Activated T-helper 17 cell treated with anti-CD3 and anti-CD28 coated beads, Interleukin-2, amount 50 U/mL, for 72 hours (primary cell): ENCODE measurements around the gene IPO8. TPM values are rescaled to one million over a fixed set of nuclear protein-coding genes. Genes with fewer than 3 reads are reported as not detected.

Experiments used
- ATAC-seq: fragments of 150-1000 bp; cut with Tn5 transposase; replicated peaks from 2 replicates; pipeline ENCODE4 v1.10.0; 2021; ENCODE audit warnings: mild to moderate bottlenecking, moderate library complexity
- H3K27ac Mint-ChIP-seq: one replicate; pipeline ENCODE4 v1.8.0; 2022; ENCODE audit warnings: mixed read lengths
- H3K27me3 Mint-ChIP-seq: one replicate; pipeline ENCODE4 v1.8.0; 2022; ENCODE audit warnings: mixed read lengths
- H3K36me3 Mint-ChIP-seq: one replicate; pipeline ENCODE4 v1.8.0; 2022; ENCODE audit warnings: low read depth, mild to moderate bottlenecking, mixed read lengths
- H3K4me1 Mint-ChIP-seq: one replicate; pipeline ENCODE4 v1.8.0; 2022; ENCODE audit warnings: mixed read lengths
- H3K4me3 Mint-ChIP-seq: one replicate; pipeline ENCODE4 v1.8.0; 2022; ENCODE audit warnings: mild to moderate bottlenecking, mixed read lengths
- H3K9me3 Mint-ChIP-seq: one replicate; pipeline ENCODE4 v1.8.0; 2022; ENCODE audit warnings: mixed read lengths
- total RNA-seq, 2 donors: library from RNA; stranded (reverse); gene quantifications; one replicate each; pipeline ENCODE4 v1.2.3, GENCODE V29; 2022

Gene IPO8
- 10 to 100 TPM; 33.7 to 48.8 TPM for total RNA-seq

DNA sequence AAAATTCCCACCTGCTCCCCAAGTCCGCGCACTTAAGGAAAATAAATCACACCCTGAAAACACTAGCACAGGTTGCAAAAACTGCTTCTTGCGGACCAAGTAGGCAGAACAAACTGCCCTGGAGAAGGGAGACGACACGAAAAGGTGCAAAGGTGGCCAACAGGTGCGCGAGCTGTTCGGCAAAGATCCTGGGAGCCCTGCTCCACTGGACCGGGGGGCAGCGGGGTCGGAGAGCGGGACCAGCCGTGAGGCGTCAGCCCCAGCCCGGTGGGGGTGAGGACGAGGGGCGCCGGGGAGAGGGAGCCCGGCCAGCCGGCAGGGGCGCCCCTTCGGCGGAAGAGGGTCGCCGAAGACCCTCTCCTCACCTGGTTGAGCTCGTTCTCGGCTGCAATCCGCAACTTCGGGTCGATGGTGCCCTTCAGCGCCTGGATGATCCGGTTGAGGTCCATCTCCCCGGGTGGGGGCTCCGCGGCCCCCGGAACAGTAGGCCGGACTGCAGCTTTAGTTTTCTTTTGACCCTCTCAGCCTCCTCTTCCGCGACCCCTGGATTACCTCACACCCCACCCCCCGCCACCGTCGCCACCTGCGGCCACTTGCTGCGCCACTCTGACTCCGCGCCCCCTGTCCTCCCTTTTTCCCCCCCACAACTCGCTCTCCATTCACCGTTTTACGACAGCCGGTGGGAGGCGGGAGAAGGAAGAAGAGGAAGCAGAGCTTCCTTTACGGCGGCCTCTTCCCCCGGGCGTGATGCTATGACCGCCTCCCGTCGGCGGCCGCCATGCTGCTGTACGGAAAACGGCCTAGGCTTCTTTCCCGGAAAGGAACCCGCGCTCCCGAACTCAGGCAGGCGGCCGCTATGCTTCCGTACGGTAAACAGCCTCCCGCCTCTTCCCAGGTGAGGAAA is at the start of gene IPO8:
TSS of gene IPO8 (minus strand) at position 671 of the 904 bp plus-strand sequence. CDS start at position 449, 222 bp downstream.
- Mint-ChIP-seq H3K27me3 (no peaks in the 10 kb centered on the region), H3K4me1 (peaks cover 12% of the 10 kb centered on the region), H3K4me3 (peak within 1 kb of the TSS; percentile 92), H3K27ac (peak within 1 kb of the TSS; percentile 97), H3K9me3 (no peaks in the 10 kb centered on the region), H3K36me3 (peaks cover 2% of the 10 kb centered on the region)
- ATAC-seq: peak; percentile 86

DNA sequence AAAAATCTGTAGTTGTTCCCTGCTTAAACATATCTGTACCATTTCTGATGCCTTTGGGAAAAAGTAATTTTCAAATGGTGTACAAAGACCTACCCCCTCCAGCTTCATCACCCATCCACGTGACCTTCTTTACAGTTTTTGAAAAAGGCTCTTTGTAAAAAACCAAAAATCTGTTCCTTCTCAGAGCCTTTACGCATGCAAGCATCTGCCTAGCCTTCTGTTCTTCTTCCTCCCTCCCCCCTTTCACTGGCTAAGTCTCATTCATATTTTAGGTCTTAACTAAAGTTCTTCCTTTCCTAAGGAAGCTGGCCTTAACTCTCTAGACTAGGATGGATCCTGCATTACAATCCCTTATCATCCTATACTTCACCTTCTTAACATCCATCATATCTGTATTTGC is 48.7 kb upstream of the IPO8 start:
- no peak for ATAC-seq
- H3K4me3 Mint-ChIP-seq: no peak overlapping the region
- H3K27me3 Mint-ChIP-seq: no peaks in the 10 kb centered on the region
- peaks cover 29% of the 10 kb centered on the region for H3K36me3 Mint-ChIP-seq
- H3K4me1 Mint-ChIP-seq: no peaks in the 10 kb centered on the region
- no peak overlapping the region for H3K27ac Mint-ChIP-seq
- H3K9me3 Mint-ChIP-seq: no peaks in the 10 kb centered on the region

DNA sequence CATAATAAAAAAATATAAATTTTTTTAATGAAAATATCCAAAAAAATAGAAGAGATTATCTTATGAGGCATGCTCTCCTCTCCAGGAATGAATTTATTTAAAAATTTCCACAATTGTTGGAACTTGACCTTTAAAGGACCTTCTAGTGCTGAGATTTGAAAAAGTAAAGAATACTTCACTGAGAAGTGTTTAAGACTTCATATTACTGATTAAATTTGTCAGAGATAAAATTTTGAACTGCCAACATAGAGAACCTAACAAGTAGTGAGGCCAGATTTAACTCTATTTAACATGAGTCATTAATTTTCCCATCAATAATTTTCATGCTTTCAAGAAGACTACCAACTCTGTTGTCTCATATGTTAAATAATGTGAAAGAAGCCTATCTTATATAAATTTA is 44.6 kb upstream of the IPO8 start:
- Mint-ChIP-seq H3K27ac (no peak overlapping the region), H3K36me3 (peaks cover 51% of the 10 kb centered on the region), H3K4me3 (no peak overlapping the region), H3K27me3 (no peaks in the 10 kb centered on the region), H3K4me1 (no peaks in the 10 kb centered on the region), H3K9me3 (no peaks in the 10 kb centered on the region)
- ATAC-seq: no peak

- no peaks in the 10 kb centered on the region for H3K9me3 Mint-ChIP-seq
- no peaks in the 10 kb centered on the region for H3K27me3 Mint-ChIP-seq
Observed at GRCh38 chr12:30739020-30739419, 43.4 kb upstream of the IPO8 start.

DNA sequence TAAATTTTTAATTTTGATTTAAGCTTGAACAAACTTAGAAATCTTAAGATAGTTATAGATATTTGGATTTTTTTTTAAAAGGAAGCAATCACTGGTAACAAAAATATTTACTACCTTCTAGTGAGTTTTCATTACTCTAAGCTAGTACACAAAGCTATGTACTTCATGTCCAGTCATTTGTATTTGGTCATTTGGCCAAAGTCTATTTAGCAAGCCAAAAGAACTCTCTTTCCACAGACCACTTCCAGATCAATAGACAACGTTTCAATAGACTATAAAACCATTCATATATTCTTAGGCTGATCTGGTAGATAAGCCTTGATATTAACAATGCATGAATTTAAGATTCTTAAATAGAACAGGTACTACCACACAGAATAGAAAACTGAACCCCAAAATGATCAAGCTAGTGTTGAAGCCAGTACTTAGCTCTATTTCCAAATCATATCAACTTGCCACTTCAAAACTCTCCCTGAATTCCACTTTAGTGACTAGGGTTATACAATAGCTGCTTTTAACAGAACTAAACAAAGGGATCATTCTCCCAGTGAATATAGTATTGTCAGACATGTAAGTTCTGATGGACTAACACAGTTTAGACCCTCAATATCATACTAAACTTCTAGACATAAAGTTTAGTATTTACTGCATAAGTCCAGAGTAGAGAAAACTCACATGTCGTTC is 37.4 kb upstream of the IPO8 start:
- no peak for ATAC-seq

More at GRCh38 chr12:30739020-30739419, 43.4 kb upstream of the IPO8 start:
- H3K27ac Mint-ChIP-seq: no peak overlapping the region
- H3K36me3 Mint-ChIP-seq: peaks cover 64% of the 10 kb centered on the region
- H3K4me3 Mint-ChIP-seq: no peak overlapping the region
- ATAC-seq: no peak
- H3K4me1 Mint-ChIP-seq: no peaks in the 10 kb centered on the region

DNA sequence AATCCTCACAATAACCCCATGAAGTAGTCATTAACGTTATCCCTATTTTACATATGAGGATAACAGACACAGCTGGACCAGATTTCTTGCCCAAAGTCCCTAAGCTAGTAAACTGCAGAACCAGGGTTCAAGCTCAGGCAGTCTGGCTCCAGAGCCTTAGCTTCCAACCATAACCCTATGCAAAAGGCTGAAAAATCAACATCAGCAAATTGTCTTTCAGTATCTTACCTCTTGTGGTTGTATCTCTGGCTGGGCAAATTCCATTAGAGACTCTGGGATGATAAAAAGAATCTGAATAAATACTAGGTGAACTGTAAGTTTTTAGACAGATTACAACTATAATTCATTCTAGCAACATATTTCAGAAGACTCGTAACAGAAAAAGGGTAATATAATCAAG is 34.3 kb upstream of the IPO8 start:
- ATAC-seq: no peak
- Mint-ChIP-seq H3K4me1 (no peaks in the 10 kb centered on the region), H3K27ac (no peak overlapping the region), H3K9me3 (no peaks in the 10 kb centered on the region), H3K36me3 (peaks cover 77% of the 10 kb centered on the region), H3K27me3 (no peaks in the 10 kb centered on the region), H3K4me3 (no peak overlapping the region)

More for the DNA sequence above, 37.4 kb upstream of the IPO8 start:
- no peaks in the 10 kb centered on the region for H3K27me3 Mint-ChIP-seq
- H3K4me3 Mint-ChIP-seq: no peak overlapping the region
- no peaks in the 10 kb centered on the region for H3K9me3 Mint-ChIP-seq
- no peaks in the 10 kb centered on the region for H3K4me1 Mint-ChIP-seq
- peaks cover 81% of the 10 kb centered on the region for H3K36me3 Mint-ChIP-seq
- H3K27ac Mint-ChIP-seq: no peak overlapping the region

- Mint-ChIP-seq H3K27me3 (no peaks in the 10 kb centered on the region), H3K27ac (no peak overlapping the region), H3K9me3 (no peaks in the 10 kb centered on the region), H3K4me3 (no peak overlapping the region), H3K36me3 (peaks cover 76% of the 10 kb centered on the region), H3K4me1 (no peaks in the 10 kb centered on the region)
- no peak for ATAC-seq
Observed at GRCh38 chr12:30729547-30729946, 33.9 kb upstream of the IPO8 start.

GRCh38 chr12:30726647-30727046 is 31.0 kb upstream of the IPO8 start:
- Mint-ChIP-seq H3K4me1 (no peaks in the 10 kb centered on the region), H3K27ac (no peak overlapping the region), H3K27me3 (no peaks in the 10 kb centered on the region), H3K9me3 (no peaks in the 10 kb centered on the region), H3K4me3 (no peak overlapping the region), H3K36me3 (peaks cover 80% of the 10 kb centered on the region)
- no peak for ATAC-seq

- no peak overlapping the region for H3K27ac Mint-ChIP-seq
- no peak for ATAC-seq
- H3K36me3 Mint-ChIP-seq: peaks cover 82% of the 10 kb centered on the region
- no peaks in the 10 kb centered on the region for H3K4me1 Mint-ChIP-seq
- no peaks in the 10 kb centered on the region for H3K9me3 Mint-ChIP-seq
- no peak overlapping the region for H3K4me3 Mint-ChIP-seq
- no peaks in the 10 kb centered on the region for H3K27me3 Mint-ChIP-seq
Observed at GRCh38 chr12:30725739-30726138, 30.1 kb upstream of the IPO8 start.

DNA sequence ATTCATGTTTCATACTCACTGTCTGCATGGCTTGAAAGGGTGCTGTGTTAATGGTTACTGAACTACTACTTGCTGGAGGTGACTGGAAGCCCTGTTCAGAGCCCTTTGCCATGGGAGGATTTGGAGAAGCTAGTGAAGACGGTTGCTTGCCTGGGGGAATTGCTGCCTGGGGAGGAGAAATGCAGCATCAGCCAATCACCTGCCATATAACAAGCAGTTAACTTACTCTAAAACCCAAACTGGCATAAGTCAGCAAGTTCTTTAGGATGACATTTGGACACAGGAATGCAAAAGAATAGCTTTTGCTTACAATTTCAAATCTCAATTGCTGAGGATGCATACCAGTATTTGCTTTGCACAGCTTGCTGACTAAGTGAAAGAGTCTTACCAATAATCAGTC is 23.4 kb upstream of the IPO8 start:
- Mint-ChIP-seq H3K27ac (no peak overlapping the region), H3K4me1 (no peaks in the 10 kb centered on the region), H3K4me3 (no peak overlapping the region), H3K27me3 (no peaks in the 10 kb centered on the region), H3K9me3 (no peaks in the 10 kb centered on the region), H3K36me3 (peaks cover 73% of the 10 kb centered on the region)
- no peak for ATAC-seq

DNA sequence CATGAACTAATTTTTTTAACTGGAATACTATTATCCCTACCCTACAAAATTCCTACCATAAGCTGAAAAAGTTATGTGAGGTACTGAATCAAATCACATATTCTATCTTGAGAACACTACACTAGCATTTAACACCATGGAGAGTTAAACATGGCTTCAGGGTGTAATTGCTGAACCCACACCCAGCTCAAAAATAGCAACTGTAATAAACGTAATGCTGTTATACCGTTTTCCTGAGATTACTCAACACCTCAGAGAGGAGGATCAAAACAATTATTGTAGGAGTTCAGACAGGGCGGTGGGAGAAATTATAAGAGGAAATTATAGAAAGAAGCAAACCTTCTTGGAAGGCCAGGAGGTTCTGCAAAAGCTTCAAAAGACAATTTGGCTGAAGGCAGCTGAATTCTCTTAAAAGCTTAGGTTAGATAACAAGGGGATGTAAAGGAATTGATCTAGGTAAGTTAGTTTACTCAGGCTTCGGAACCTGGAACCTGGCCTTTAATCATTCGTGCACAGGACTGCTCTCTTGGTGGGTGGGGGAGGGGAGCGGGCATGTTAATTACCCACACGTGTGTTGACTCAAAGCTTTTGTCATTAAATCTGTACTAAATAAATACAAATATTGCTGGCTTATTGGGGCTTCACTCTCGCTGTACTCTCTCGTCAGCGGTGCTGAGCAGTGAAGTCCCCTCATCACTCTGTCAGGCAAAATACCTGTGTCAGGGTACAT is 12.1 kb upstream of the IPO8 start:
- Mint-ChIP-seq H3K36me3 (peaks cover 31% of the 10 kb centered on the region), H3K27ac (no peak overlapping the region), H3K9me3 (no peaks in the 10 kb centered on the region), H3K4me1 (no peaks in the 10 kb centered on the region), H3K27me3 (no peaks in the 10 kb centered on the region), H3K4me3 (no peak overlapping the region)
- ATAC-seq: no peak

GRCh38 chr12:30706476-30706875 is 10.8 kb upstream of the IPO8 start:
- H3K4me1 Mint-ChIP-seq: no peaks in the 10 kb centered on the region
- no peaks in the 10 kb centered on the region for H3K27me3 Mint-ChIP-seq
- peaks cover 21% of the 10 kb centered on the region for H3K36me3 Mint-ChIP-seq
- H3K4me3 Mint-ChIP-seq: no peak overlapping the region
- no peak overlapping the region for H3K27ac Mint-ChIP-seq
- ATAC-seq: no peak
- no peaks in the 10 kb centered on the region for H3K9me3 Mint-ChIP-seq

- Mint-ChIP-seq H3K4me1 (no peaks in the 10 kb centered on the region), H3K36me3 (no peaks in the 10 kb centered on the region), H3K27me3 (no peaks in the 10 kb centered on the region), H3K9me3 (no peaks in the 10 kb centered on the region), H3K27ac (no peak overlapping the region), H3K4me3 (no peak overlapping the region)
- no peak for ATAC-seq
Observed at GRCh38 chr12:30701056-30701455, 5.4 kb upstream of the IPO8 start.

DNA sequence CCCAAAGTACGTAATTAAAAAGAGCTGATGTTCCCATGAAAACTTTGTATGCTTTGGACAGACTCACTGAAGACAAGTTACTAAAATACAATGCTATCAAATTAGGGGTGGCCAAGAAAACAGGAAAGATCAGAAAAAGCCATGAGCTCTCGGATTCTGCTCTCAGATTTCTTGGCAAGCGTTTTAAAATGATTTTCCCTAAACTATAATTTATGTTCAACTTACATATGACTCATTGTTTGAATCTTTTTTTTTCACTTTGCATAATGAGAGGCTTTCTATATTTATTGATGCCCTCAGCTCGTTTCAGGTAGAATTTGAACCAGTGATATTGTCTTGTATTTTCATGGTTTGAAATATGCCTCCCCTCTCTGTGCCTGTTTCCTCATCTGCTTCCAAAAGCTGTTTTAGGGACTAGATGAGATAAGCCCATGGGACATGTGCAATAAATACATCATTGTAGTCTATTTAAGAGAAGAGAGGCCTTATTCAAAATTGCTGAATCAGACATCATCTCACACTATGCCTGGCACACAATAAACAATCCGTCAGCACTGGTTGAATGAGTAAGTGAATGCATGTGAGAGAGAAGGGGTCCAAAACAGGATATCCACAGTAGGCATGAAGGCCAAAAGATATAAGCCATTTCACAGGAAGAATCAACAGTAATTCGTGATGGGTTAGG is 4.7 kb upstream of the IPO8 start:
- Mint-ChIP-seq H3K27ac (no peak overlapping the region), H3K9me3 (no peaks in the 10 kb centered on the region), H3K4me3 (no peak overlapping the region), H3K4me1 (no peaks in the 10 kb centered on the region), H3K27me3 (no peaks in the 10 kb centered on the region), H3K36me3 (no peaks in the 10 kb centered on the region)
- no peak for ATAC-seq
